HG03571 (cell line): ENCODE data around the gene NR1H4.
"Not testable (repeated sequence)": the region's sequence is repeated elsewhere in the genome, so short reads cannot be mapped to it uniquely, and the experiment has no call there.

Source experiments
- ATAC-seq: cut with Tn5 transposase; IDR thresholded peaks from one replicate; pipeline ENCODE4 v1.9.1; 2021; ENCODE audit not compliant: unreplicated experiment

Gene NR1H4

DNA sequence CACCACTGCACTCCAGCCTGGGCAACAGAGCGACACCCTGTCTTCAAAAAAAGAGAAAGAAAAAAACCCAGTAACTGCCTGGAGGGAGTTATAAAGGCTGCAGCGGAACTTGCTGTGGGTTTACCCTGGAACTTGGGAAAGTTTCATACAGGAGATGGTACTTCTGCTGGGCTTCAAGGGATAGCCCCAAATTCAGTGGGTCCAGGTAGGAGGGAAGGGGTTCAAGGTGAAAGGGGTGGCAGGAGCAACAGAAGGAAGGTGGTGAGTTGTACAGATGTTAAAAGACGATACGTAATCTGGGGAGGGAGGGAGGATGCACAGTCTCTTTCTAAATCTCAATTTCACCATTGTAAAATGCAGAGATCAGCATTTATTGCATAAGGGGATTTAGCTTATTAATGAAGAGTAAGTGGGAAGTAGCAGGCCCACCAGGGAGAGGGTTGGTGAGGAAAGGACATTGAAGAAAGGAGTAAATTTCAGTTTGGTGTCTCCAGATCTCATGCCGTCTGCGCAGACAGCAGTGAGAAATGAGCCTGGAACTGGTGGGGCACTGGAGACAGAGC lies 91.3 kb downstream of the NR1H4 start:
- ATAC-seq = no peak

DNA sequence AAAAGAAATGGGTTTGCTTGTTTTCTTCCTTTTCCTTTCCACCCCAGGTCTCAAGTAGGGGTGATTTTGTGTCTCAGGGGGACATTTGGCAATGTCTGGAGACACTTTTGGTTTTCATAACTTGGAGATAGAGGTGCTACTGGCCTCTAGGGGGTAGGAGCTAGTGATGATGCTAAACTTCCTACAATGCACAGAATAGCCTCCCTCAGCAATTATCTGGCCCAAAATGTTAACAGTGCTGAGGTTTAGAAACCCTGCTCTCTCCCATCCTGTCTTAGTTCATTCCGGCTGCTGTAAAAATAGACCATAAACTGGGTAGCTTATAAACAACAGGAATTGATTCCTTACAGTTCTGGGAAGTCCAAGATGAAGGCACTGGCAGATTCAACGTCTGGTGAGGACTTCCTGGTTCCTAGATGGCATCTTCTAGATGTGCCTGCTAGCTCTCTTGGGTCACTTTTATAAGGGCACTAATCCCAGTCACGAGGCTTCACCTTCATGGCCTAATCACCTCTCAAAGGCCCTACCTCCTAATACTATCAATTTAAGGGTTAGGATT lies 92.4 kb downstream of the NR1H4 start:
- no peak for ATAC-seq

DNA sequence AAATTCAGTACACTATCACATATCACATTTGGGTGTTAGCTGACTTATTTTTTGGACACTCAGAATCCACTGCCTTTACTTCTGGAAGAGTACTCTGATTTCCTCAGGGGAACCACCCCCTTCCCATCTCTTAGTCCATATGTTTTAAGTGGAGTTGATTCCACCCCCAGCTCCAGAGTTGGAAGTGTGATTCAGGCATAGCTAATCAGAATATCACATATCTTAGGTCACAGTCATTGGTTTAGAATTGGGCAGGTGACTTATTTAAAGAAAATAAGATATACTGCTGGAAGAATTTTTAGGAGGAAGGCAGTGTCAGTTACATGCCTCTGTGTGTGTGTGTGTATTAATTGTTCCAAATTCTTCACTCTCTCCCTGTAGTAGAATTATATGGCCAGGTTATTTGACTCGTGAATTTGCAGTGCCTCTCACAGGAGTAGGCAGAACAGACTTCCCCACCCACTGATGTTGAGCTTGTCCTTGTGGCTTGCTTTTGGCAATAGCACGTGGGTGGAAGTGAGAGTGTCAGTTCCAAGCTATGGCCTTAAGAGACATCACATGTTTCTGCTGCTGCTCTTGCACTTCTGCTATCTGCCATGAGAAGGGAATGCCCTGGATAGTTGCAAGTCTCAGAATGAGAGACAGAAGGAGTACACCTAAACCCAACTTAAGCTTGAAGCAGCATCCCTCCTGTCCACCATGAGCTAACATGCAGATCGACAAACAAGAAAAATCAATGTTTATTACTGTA lies 93.4 kb downstream of the NR1H4 start:
- ATAC-seq = peak; percentile 96

DNA sequence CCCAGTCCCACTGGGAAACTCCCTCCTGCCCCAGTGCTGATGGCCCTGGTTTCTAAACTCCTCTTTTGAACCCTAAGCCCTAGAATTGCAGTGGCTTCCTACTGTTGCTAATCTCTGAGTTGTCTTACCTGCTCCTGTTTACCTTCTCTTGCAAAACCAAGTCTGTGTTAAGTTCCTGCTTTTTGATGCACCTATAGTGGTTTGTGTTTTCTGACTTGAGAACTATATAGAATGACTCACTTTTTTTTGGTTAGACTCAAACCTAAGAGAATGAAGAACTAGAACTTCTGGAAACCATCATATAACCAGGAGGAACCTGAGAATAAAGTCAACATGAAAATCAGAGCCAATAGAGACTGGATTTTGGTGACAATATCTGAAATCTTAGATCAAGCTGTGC lies 94.3 kb downstream of the NR1H4 start:
- no peak for ATAC-seq

DNA sequence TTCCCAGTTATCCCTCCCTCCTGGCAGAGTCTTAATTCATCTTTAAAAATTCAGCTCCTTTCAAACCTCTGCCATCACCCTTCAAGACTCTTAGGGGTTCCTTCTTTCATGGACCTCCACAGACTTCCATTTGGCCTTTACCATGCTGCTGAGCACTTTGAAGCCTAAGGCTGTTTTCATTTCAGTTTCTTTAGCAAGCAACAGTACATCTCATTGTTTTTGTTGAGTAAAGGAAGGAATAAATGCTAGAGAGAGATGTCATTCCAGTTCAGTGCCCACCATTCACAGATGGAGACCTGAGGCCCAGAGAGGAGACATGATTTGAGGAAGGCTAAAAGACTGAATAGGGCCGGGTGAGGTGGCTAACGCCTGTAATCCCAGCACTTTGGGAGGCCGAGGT lies 98.5 kb downstream of the NR1H4 start:
- ATAC-seq = no peak

DNA sequence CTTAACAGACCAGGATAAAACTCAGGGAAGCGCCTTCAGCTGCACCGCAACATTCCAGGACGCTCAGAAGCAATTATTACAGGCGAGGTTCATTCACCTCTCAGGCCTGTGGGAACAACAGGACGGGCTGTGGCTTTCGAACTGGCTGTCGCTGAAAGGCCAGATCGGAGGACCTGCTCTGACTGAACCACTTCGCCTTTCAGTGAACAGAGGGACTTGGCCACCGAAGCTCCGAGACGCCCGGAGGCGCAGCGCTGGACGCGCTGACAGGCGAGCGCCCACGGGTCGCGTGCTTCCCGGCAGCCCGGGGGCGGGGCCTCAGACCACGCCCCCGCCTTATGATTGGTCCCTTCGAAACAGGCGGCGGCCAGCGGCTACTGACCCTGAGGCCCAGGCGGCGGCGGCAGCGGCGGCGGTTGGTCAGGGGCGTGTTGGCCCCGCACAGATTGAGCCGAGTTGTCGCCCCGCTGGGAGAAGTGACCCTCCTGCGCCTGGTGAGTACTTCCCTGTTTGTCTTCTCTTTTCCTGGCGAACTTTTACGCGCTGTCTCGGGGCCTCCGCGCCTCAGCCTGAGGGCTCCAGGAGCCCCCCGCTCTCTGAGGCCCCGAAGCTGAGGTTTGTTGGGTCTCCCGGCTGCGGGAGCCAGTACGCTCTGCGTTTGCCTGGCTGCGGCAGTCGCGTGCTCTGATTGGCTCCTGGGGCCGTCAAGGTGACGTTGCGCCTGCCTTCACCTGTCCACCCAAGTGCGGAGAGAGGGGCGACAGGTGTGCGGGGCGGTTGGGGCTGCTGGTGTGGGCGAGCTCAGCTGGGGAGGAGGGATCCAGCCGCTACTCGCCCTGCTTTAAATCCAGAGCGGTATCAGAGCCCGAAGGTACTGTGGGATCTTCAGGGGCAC lies 99.9 kb downstream of the NR1H4 start, which contains the start of gene GAS2L3:
Gene GAS2L3 (plus strand): TSS at position 393 of the 895 bp plus-strand sequence. CDS start 21,221 bp downstream, outside the sequence.
- ATAC-seq = peak; percentile 98

DNA sequence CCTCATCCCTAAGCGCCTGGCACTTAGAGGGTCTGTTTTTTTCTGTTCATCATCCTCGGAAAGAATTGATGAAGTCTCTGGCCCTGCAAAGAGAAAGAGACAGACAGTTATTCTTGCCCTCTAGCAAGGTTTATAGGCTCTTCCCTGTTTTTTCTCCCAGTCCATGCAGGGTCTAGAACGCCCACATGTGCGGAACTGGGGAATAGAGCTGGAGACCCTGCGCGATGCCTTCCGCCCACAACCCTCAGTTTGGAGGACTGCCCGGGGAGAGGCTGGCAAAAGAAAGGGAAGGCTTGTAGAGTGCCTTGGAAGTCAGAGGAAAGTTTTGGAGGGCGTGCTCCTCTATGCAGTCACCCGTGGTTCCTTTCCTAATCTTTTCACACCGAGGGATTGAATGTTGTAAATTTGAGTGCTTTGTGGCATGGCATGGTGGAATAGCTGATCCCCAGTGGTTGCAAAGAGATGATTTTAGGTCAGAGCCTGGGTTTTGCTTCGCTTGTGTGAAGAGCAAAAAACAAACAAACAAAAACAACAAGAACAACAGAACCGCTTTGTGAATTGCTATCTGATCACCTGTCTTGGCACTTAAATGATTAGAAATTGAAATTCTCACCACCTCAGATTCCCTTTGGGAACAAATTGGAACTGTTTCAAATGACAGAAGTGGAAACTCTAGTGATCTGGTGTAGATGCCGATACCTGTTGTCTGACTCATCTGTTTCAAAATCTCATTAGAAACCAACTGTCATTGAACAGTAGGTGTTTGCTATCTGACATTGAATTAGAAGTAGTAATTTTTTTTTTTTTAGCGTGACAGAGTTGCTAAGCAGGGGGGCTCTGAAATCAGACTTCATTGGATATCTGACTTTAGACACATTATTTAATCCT lies 100.8 kb downstream of the NR1H4 start:
- ATAC-seq = no peak

DNA sequence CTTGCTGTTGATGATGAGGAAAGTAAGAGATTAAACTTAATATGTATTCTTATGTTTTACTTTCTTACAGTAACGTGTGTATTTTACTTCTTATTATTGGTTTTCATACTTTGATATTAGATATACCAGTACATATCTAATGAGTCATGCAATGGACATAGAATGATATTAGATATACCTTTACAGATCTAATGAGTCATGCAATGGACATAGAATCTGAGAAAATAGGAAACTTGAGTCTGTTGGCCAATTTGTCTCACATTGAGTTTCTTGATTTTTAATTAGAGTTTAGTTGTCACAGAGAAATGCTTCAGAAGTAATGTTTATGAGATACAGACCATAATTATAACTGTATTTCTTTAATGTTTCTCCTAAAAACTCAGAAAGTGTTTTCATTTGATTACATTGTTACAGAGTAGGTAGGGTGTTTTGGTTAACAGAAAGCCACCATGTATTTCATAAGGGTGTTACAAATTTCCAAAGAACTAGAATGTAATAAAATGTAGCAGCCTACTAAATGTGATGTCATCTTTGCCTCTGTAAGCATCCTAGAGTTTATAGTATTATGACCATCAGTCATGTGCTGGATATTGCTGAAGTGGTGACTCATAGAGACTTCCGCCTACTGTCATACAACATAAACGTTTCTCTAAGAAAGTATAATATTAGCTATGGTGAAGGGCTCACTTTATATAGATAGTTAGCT lies 102.8 kb downstream of the NR1H4 start:
- no peak for ATAC-seq

DNA sequence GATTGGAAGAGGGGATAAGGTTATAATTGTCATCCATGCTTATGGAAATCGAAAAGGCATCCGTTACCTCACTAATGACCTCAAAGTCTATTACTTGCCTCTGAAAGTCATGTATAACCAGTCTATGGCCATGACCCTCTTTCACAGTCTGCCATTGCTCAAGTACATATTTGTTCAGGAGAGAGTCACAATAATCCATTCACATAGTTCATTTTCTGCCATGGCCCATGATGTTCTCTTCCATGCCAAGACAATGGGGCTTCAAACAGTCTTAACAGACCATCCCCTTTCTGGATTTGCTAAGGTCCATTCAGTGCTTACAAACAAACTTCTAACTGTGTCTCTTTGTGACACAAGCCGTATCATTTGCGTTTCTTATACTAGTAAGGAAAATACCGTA lies 105.3 kb downstream of the NR1H4 start:
- ATAC-seq = no peak

DNA sequence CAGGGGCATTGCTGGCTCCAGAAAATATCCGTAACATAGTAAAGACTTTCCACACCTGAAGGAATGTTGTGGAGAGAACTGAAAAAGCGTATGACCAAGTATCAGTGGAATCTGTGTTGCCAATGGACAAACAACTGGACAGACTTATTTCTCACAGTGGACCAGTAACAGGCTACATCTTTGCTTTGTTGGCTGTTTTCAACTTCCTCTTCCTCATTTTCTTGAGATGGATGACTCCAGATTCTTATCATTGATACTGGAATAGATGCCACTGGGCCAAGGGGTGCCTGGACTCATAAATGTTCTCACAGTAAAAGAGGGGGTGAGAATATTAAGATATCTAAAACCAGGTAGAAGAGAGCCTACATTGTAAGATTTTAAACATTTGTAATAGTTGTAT lies 106.2 kb downstream of the NR1H4 start:
- ATAC-seq = no peak

DNA sequence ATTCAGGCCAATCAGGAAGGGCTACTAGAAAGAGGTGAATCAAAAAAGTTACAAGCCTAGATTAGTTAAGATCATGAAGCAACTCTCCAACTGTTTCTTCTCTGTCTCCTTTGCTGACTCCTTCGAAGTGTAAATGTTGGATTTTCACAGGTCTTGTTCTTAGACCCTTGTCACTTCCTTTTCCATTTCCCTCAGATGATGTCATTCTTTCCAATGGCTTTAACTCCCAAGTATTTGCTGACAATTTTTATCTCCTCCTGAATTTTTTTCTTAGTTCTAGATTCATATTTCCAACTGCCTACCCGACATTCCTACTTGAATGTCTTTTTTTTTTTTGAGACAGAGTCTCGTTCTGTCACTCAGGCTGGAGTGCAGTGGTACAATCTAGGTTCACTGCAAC lies 110.6 kb downstream of the NR1H4 start:
- no peak for ATAC-seq

DNA sequence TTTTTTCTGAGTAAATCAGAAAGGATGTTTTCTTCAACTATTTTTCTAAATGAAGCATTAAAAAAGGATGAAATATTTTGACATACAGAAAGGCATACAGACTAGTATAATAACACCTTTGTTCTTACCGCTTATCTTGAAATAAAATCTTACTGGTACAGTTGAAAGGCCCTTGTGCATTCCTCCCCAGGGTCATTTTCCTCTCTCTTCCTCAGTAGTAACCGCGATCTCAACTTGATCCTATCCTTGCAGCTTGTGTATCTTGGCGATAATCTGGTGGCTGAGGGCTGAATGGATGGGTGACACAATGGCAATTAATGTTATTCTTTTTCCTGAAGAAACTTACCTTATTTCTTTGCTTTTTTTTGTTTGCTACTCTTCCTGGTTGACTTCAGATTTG lies 118.3 kb downstream of the NR1H4 start:
- ATAC-seq = no peak

DNA sequence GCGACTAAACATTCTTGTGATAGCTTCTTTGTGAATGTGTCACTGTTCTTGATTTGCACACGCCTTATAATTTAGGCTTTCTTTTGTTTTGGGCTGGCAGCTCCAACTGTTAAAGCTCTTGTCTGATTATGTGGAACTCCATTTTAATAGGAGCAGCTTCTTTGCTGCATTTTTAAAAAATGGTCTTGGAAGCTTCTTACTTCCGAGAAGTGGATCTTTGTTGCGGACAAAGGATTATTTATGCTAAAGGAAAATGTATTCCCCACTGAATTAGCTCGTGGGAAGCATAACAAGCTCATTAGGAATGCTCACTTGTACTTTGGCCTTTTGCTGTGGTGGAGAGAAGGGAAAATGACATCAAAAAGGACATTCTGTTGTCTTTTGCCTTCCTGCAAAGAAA lies 119.8 kb downstream of the NR1H4 start:
- no peak for ATAC-seq

DNA sequence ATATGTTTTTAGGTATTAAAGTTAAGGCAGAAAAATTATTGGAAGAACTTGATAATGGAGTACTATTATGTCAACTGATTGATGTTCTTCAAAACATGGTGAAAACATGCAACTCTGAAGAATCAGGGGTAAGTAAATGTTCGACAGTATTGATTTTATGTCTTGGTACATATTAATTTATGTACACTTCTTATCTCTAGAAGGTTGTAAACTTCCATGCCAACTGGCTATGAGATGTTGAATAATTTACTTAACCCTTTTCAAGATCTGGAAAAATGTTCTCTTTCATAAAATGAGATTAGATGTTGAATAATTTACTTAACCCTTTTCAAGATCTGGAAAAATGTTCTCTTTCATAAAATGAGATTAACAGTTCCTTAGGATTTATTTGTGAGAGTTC lies 128.0 kb downstream of the NR1H4 start:
- ATAC-seq = no peak

DNA sequence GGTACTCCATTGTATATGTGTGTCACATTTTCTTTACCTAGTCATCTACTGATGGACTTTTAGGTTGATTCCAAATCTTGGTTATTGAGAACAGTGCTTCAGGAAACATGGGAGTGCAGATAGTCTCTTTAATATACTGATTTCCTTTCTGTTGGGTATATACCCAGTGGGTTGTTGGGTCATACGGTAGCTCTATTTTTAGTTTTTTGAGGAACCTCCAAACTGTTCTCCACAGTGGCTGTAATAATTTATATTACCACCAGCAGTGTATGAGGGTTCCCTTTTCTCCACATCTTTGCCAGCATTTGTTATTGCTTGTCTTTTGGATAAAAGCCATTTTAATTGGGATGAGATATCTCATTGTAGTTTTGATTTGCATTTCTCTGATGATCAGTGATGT lies 129.3 kb downstream of the NR1H4 start:
- ATAC-seq = not testable (repeated sequence)

DNA sequence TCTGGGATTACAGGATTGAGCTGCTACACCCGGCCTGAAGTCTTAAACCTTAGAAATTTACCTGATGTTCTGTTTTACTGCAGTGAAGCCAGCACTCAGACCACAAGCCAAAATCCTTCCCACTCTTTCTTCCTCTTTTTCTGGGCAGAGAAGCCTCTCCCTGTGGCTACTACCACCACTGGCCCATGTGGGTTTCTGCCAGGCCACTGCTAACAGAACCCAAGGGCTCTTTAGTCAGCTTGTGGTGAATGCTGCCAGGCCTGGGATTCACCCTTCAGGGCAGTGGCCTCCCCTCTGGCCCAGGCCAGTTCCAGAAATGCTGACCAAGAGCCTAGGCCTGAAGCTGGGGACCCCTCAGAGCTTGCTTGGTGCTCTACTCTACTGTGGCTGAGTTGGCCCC lies 135.1 kb downstream of the NR1H4 start:
- no peak for ATAC-seq

DNA sequence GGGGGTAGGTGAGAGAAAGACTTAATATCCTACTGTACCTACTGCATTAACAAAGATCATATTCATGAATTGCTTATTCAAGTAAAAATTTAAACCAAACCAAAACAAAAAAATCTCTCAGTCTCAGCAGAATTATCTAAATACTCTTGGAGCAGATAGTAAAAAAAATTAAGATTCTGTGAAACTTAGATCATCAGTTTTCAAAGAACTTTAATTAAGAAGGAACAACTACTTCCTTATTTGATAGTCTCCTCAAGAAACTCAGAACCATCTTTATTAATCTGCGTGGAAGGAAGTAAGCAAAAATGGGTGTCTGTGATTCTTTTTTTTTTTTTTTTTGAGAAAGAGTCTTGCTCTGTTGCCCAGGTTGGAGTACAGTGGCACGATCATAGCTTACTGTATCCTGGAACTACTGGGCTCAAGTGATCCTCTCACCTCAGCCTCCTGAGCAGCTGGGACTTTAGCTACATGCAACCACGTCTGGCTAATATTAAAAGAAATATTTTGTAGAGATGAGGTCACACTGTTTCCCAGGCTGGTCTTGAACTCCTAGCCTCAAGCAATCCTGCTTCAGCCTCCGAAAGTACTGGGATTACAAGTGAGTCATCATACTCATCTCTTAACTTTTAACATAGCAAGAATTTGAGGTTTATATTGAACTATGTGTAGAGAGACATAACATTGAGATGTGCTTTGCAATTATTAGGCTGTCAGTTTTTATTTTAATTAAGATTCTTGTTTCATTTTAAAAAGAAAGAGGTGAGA lies 137.2 kb downstream of the NR1H4 start:
- no peak for ATAC-seq

DNA sequence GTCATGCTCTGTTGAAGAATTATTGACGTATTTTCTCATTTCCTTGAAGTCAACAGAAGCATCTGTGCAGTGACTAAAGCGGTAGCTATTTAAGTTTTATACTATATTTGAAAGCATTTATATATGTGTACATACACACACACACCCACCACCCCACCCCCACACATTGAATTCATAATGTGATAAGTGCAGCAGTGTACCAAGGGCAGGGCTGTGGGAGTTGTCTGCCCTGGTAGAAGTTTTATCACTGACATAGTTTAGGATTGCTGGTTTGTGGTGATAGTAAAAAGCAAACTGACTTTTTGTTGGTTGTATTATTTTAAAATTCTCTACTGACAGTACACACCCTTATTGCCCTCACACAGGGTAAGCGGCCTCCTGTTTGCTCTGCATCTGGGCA lies 138.9 kb downstream of the NR1H4 start:
- ATAC-seq = no peak
